Mucosa of stomach (tissue), 1 donor: Measurements from ENCODE around the gene GRPEL1.

Experiments
- H3K27me3 ChIP-seq: one replicate; pipeline ENCODE4 v1.7.0; 2013; ENCODE audit warnings: mild to moderate bottlenecking, low read length; ENCODE audit not compliant: control insufficient read depth, insufficient read depth
- H3K36me3 ChIP-seq: one replicate; pipeline ENCODE4 v1.7.0; 2013; ENCODE audit warnings: low read length; ENCODE audit not compliant: control insufficient read depth, insufficient read depth
- H3K4me1 ChIP-seq: one replicate; pipeline ENCODE4 v1.7.0; 2013; ENCODE audit warnings: mild to moderate bottlenecking, low read length; ENCODE audit not compliant: control insufficient read depth, insufficient read depth
- H3K4me3 ChIP-seq: one replicate; pipeline ENCODE4 v1.7.0; 2013; ENCODE audit warnings: low read length
- H3K9ac ChIP-seq: one replicate; pipeline ENCODE4 v1.7.0; 2013; ENCODE audit warnings: mild to moderate bottlenecking, low read length, moderate library complexity
- H3K9me3 ChIP-seq: one replicate; pipeline ENCODE4 v1.7.0; 2013; ENCODE audit warnings: mild to moderate bottlenecking, low read length, moderate library complexity; ENCODE audit not compliant: control insufficient read depth
- donor health status: Pancreatic carcinoma.

GRPEL1 gene

GRCh38 chr4:7067452-7068278 lies at the start of gene GRPEL1:
TSS of gene GRPEL1 (minus strand) at chr4:7068064. CDS start at chr4:7068032, 32 bp downstream.
- Histone ChIP-seq H3K9me3 (no peaks in the 10 kb centered on the region), H3K4me3 (peak within 1 kb of the TSS; percentile 61), H3K27me3 (no peaks in the 10 kb centered on the region), H3K9ac (peak within 1 kb of the TSS; percentile 76), H3K4me1 (peaks cover 22% of the 10 kb centered on the region), H3K36me3 (peaks cover 10% of the 10 kb centered on the region)

- Histone ChIP-seq H3K27me3 (no peaks in the 10 kb centered on the region), H3K9me3 (no peaks in the 10 kb centered on the region), H3K4me3 (no peak overlapping the region), H3K9ac (no peak overlapping the region), H3K4me1 (no peaks in the 10 kb centered on the region), H3K36me3 (no peaks in the 10 kb centered on the region)
Measured at GRCh38 chr4:7116705-7117104, 48.8 kb upstream of the GRPEL1 start.

GRCh38 chr4:7115557-7116340 lies 47.9 kb upstream of the GRPEL1 start:
- Histone ChIP-seq H3K4me1 (no peaks in the 10 kb centered on the region), H3K36me3 (no peaks in the 10 kb centered on the region), H3K9ac (no peak overlapping the region), H3K27me3 (no peaks in the 10 kb centered on the region), H3K9me3 (no peaks in the 10 kb centered on the region), H3K4me3 (no peak overlapping the region)

GRCh38 chr4:7112656-7113055 lies 44.8 kb upstream of the GRPEL1 start:
- no peaks in the 10 kb centered on the region for H3K9me3 ChIP-seq
- H3K36me3 ChIP-seq: no peaks in the 10 kb centered on the region
- no peaks in the 10 kb centered on the region for H3K4me1 ChIP-seq
- no peaks in the 10 kb centered on the region for H3K27me3 ChIP-seq
- no peak overlapping the region for H3K9ac ChIP-seq
- no peak overlapping the region for H3K4me3 ChIP-seq

GRCh38 chr4:7111441-7111840 lies 43.6 kb upstream of the GRPEL1 start:
- no peaks in the 10 kb centered on the region for H3K4me1 ChIP-seq
- H3K4me3 ChIP-seq: no peak overlapping the region
- no peak overlapping the region for H3K9ac ChIP-seq
- no peaks in the 10 kb centered on the region for H3K9me3 ChIP-seq
- no peaks in the 10 kb centered on the region for H3K27me3 ChIP-seq
- H3K36me3 ChIP-seq: no peaks in the 10 kb centered on the region

- no peak overlapping the region for H3K4me3 ChIP-seq
- H3K9ac ChIP-seq: no peak overlapping the region
- H3K4me1 ChIP-seq: no peaks in the 10 kb centered on the region
- H3K27me3 ChIP-seq: no peaks in the 10 kb centered on the region
- no peaks in the 10 kb centered on the region for H3K9me3 ChIP-seq
- H3K36me3 ChIP-seq: no peaks in the 10 kb centered on the region
Measured at GRCh38 chr4:7110546-7110945, 42.7 kb upstream of the GRPEL1 start.

GRCh38 chr4:7109169-7109568 lies 41.3 kb upstream of the GRPEL1 start:
- Histone ChIP-seq H3K9me3 (no peaks in the 10 kb centered on the region), H3K4me3 (no peak overlapping the region), H3K27me3 (no peaks in the 10 kb centered on the region), H3K9ac (no peak overlapping the region), H3K4me1 (peaks cover 3% of the 10 kb centered on the region), H3K36me3 (no peaks in the 10 kb centered on the region)

- Histone ChIP-seq H3K9ac (no peak overlapping the region), H3K27me3 (no peaks in the 10 kb centered on the region), H3K4me1 (peaks cover 8% of the 10 kb centered on the region), H3K4me3 (no peak overlapping the region), H3K9me3 (no peaks in the 10 kb centered on the region), H3K36me3 (no peaks in the 10 kb centered on the region)
Measured at GRCh38 chr4:7108660-7109059, 40.8 kb upstream of the GRPEL1 start.

GRCh38 chr4:7108046-7108625 lies 40.3 kb upstream of the GRPEL1 start:
- no peaks in the 10 kb centered on the region for H3K36me3 ChIP-seq
- peaks cover 12% of the 10 kb centered on the region for H3K4me1 ChIP-seq
- H3K4me3 ChIP-seq: no peak overlapping the region
- no peaks in the 10 kb centered on the region for H3K9me3 ChIP-seq
- no peaks in the 10 kb centered on the region for H3K27me3 ChIP-seq
- H3K9ac ChIP-seq: no peak overlapping the region

GRCh38 chr4:7107166-7107905 lies 39.5 kb upstream of the GRPEL1 start:
- Histone ChIP-seq H3K4me1 (peaks cover 17% of the 10 kb centered on the region), H3K9me3 (no peaks in the 10 kb centered on the region), H3K4me3 (no peak overlapping the region), H3K36me3 (no peaks in the 10 kb centered on the region), H3K27me3 (no peaks in the 10 kb centered on the region), H3K9ac (no peak overlapping the region)

GRCh38 chr4:7105276-7105675 lies 37.4 kb upstream of the GRPEL1 start:
- Histone ChIP-seq H3K4me3 (no peak overlapping the region), H3K9me3 (no peaks in the 10 kb centered on the region), H3K4me1 (peaks cover 23% of the 10 kb centered on the region), H3K27me3 (no peaks in the 10 kb centered on the region), H3K36me3 (no peaks in the 10 kb centered on the region), H3K9ac (no peak overlapping the region)
